Endodermal cell (in vitro differentiated cells): ENCODE data around the gene SART3. TPM values are rescaled to one million over a fixed set of nuclear protein-coding genes. Genes with fewer than 3 reads are reported as not detected.

ENCODE experiments used
- DNase-seq: peaks from one replicate; pipeline ENCODE4 v3.0.0-alpha.2; 2017
- H3K27ac ChIP-seq: 2 replicates; pipeline ENCODE4 v1.5.1; 2013; ENCODE audit warnings: mild to moderate bottlenecking, low read depth, low read length, moderate library complexity
- H3K27me3 ChIP-seq: 2 replicates; pipeline ENCODE4 v1.6.1; 2013; ENCODE audit warnings: mild to moderate bottlenecking, low read length, moderate library complexity; ENCODE audit not compliant: insufficient read depth, control insufficient read depth, poor library complexity, severe bottlenecking
- H3K36me3 ChIP-seq: 2 replicates; pipeline ENCODE4 v1.7.0; 2013; ENCODE audit warnings: mild to moderate bottlenecking, low read length, moderate library complexity; ENCODE audit not compliant: control insufficient read depth, insufficient read depth
- H3K4me1 ChIP-seq: one replicate; pipeline ENCODE4 v1.7.0; 2013; ENCODE audit warnings: low read length; ENCODE audit not compliant: control insufficient read depth, insufficient read depth
- H3K4me3 ChIP-seq: 2 replicates; pipeline ENCODE4 v1.5.1; 2013; ENCODE audit warnings: mild to moderate bottlenecking, low read length, moderate library complexity
- H3K9ac ChIP-seq: 2 replicates; pipeline ENCODE4 v1.6.1; 2013; ENCODE audit warnings: mild to moderate bottlenecking, low read length, moderate library complexity; ENCODE audit not compliant: poor library complexity, severe bottlenecking; ENCODE audit errors: extremely low read depth
- H3K9me3 ChIP-seq: 2 replicates; pipeline ENCODE4 v1.6.1; 2013; ENCODE audit warnings: mild to moderate bottlenecking, low read length, moderate library complexity; ENCODE audit not compliant: control insufficient read depth
- H3K27ac Mint-ChIP-seq: 2 replicates; pipeline ENCODE4 v1.8.0; 2020; ENCODE audit warnings: mixed read lengths
- H3K27me3 Mint-ChIP-seq: 2 replicates; pipeline ENCODE4 v1.8.0; 2021; ENCODE audit warnings: mild to moderate bottlenecking, mixed read lengths; ENCODE audit not compliant: insufficient read depth
- H3K36me3 Mint-ChIP-seq: 2 replicates; pipeline ENCODE4 v1.8.0; 2020; ENCODE audit warnings: low read depth, mixed read lengths
- H3K4me1 Mint-ChIP-seq: 2 replicates; pipeline ENCODE4 v1.8.0; 2020; ENCODE audit warnings: mixed read lengths
- H3K4me3 Mint-ChIP-seq: 2 replicates; pipeline ENCODE4 v1.8.0; 2020; ENCODE audit warnings: mild to moderate bottlenecking, moderate library complexity, mixed read lengths
- H3K9me3 Mint-ChIP-seq: 2 replicates; pipeline ENCODE4 v1.8.0; 2020; ENCODE audit warnings: mild to moderate bottlenecking, mixed read lengths
- WGBS, 2 experiments: methylation state at CpG; one replicate each; pipeline versions ENCODE4 v1.1.5 to v1.1.7; 2013; ENCODE audit warnings: missing lambda C conversion rate in 2 of 2, mixed read lengths in 1 of 2; ENCODE audit not compliant: insufficient coverage in 1 of 2, insufficient read length in 1 of 2; 5-methylcytosine and 5-hydroxymethylcytosine counted together
- total RNA-seq, 2 donors: library from RNA; stranded (reverse); fragmentation: NEBNext Ultra II Directional in 1 of 2; extraction: Animal tissue kit (Norgen Biotek cat#: 25700) in 1 of 2; gene quantifications; 2 replicates in 1 of 2; 3 replicates in 1 of 2; pipeline ENCODE4 v1.2.1, GENCODE V29; 2021
- TF ChIP-seq, protein P1 (sequence below): fragments of 200-600 bp; sonication (generic); conservative IDR thresholded peaks from 2 replicates; pipeline ENCODE4 v1.5.0; 2021; ENCODE audit warnings: antibody characterized with exemption, mild to moderate bottlenecking

SART3 gene
- total RNA-seq, 2 donors from 2014 or later, result 83.5 to 86.2 TPM

DNA sequence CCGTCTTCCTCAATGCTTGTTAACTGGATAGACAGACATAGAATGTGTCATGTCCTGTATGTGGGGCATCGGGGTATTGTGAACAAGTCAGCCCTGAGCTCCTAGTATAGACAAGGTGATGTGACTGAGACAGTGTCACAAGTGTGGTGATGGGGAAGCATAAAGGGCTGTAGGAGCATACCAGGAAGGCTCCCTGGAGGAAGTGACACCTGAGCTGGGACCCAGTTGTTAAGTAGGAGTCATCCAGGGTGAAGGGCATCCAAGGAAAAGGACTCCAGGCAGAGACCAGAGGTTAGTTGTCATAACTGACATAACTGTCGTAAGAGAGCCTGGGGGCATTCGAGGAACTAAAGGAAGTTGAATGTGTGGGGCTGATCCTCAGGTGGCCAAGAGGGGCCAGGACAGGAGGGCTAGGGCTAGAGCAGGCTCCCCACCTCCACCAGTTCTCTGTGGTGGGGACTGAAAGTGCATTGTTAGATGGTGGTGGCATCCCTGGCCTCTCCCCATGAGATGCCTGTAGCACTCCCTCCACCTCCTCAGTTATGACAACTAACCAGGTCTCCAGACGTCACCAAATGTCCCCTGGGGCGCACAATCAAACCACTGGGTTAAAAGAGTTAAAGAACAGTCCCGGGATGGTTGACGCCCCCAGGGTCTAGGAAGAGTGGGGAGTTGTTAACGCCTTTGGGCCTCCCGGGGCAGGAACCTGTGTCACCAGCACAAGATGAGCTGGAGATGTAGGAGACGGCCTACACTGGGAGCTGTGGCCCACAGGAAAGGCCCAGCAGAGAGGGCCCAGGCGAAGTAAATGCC, 43.5 kb downstream of the SART3 start:
- peaks cover 8% of the 10 kb centered on the region for H3K4me1 Mint-ChIP-seq
- no peak overlapping the region for H3K4me3 Mint-ChIP-seq
- peaks cover 38% of the 10 kb centered on the region for H3K36me3 Mint-ChIP-seq

GRCh38 chr12:108516511-108517275, 44.3 kb downstream of the SART3 start:
- Mint-ChIP-seq H3K4me3 (peak overlapping the region; percentile 88), H3K27me3 (no peaks in the 10 kb centered on the region), H3K36me3 (peaks cover 30% of the 10 kb centered on the region), H3K27ac (no peak overlapping the region), H3K9me3 (no peaks in the 10 kb centered on the region), H3K4me1 (peaks cover 11% of the 10 kb centered on the region)
- Histone ChIP-seq H3K9ac (no peak overlapping the region), H3K27me3 (no peaks in the 10 kb centered on the region), H3K4me1 (peaks cover 4% of the 10 kb centered on the region), H3K9me3 (no peaks in the 10 kb centered on the region), H3K27ac (no peak overlapping the region), H3K36me3 (peaks cover 45% of the 10 kb centered on the region), H3K4me3 (peak overlapping the region; percentile 96)
- 93 to 97% methylated on average over 19 to 23 of the region's 23 CpGs for WGBS, 2 experiments
- DNase-seq, result peak; percentile 76
- TF ChIP-seq, protein P1, sequence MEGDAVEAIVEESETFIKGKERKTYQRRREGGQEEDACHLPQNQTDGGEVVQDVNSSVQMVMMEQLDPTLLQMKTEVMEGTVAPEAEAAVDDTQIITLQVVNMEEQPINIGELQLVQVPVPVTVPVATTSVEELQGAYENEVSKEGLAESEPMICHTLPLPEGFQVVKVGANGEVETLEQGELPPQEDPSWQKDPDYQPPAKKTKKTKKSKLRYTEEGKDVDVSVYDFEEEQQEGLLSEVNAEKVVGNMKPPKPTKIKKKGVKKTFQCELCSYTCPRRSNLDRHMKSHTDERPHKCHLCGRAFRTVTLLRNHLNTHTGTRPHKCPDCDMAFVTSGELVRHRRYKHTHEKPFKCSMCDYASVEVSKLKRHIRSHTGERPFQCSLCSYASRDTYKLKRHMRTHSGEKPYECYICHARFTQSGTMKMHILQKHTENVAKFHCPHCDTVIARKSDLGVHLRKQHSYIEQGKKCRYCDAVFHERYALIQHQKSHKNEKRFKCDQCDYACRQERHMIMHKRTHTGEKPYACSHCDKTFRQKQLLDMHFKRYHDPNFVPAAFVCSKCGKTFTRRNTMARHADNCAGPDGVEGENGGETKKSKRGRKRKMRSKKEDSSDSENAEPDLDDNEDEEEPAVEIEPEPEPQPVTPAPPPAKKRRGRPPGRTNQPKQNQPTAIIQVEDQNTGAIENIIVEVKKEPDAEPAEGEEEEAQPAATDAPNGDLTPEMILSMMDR, result no peak

More for the DNA sequence above, 43.5 kb downstream of the SART3 start:
- TF ChIP-seq, protein P1, result no peak
- Mint-ChIP-seq H3K27me3 (no peaks in the 10 kb centered on the region), H3K27ac (no peak overlapping the region), H3K9me3 (no peaks in the 10 kb centered on the region)
- H3K27ac ChIP-seq, result no peak overlapping the region
- H3K9ac ChIP-seq, result no peak overlapping the region
- peaks cover 53% of the 10 kb centered on the region for H3K36me3 ChIP-seq
- no peaks in the 10 kb centered on the region for H3K27me3 ChIP-seq
- WGBS, 2 experiments, result 95 to 100% methylated on average over 8 to 12 of the region's 12 CpGs
- DNase-seq, result peak; percentile 57
- H3K4me1 ChIP-seq, result peaks cover 4% of the 10 kb centered on the region
- no peaks in the 10 kb centered on the region for H3K9me3 ChIP-seq
- no peak overlapping the region for H3K4me3 ChIP-seq

DNA sequence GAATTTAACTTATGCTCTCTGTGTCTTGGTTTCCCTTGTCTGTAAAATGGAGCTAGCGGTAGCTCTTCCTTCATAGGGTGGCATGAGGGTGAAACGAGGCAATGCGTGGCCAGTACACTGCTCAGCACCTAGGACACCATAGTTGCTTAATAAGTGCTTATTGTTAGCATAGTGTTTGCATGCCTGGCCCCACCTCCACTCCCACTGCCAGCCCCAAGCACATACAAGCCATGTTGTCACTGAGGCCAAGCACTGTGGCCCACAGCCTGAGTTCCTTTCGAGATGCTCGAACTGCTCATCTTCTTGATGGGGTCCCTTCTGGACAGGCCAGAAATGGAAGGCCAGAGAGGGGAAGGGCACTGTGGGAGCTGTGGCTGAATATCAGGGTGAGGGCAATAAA, 45.1 kb downstream of the SART3 start:
- Histone ChIP-seq H3K4me1 (peaks cover 4% of the 10 kb centered on the region), H3K9me3 (no peaks in the 10 kb centered on the region), H3K9ac (peak overlapping the region; percentile 79), H3K36me3 (peaks cover 37% of the 10 kb centered on the region), H3K4me3 (peak overlapping the region; percentile 96), H3K27me3 (no peaks in the 10 kb centered on the region), H3K27ac (no peak overlapping the region)
- Mint-ChIP-seq H3K27ac (peak overlapping the region; percentile 86), H3K27me3 (no peaks in the 10 kb centered on the region), H3K4me3 (peak overlapping the region; percentile 88), H3K4me1 (peaks cover 11% of the 10 kb centered on the region), H3K9me3 (no peaks in the 10 kb centered on the region), H3K36me3 (peaks cover 24% of the 10 kb centered on the region)
- 84 to 90% methylated on average over 4 to 5 of the region's 5 CpGs for WGBS, 2 experiments
- DNase-seq, result peak; percentile 65
- TF ChIP-seq, protein P1, result no peak
